ENCODE data around the gene MLIP.

MLIP gene

GRCh38 chr6:54282186-54282585, 170.9 kb downstream of the MLIP start:
- H3K4me3 Mint-ChIP-seq = no peak overlapping the region
- no peaks in the 10 kb centered on the region for H3K27me3 Mint-ChIP-seq (ENCODE audit: low read depth)
- no peaks in the 10 kb centered on the region for H3K4me1 Mint-ChIP-seq (ENCODE audit: low read depth)
- H3K27ac Mint-ChIP-seq = no peak overlapping the region
- H3K36me3 Mint-ChIP-seq (ENCODE audit: low read depth) = no peaks in the 10 kb centered on the region
- peaks cover 5% of the 10 kb centered on the region for H3K9me3 Mint-ChIP-seq

- Mint-ChIP-seq H3K27me3 (ENCODE audit: low read depth) (no peaks in the 10 kb centered on the region), H3K4me1 (ENCODE audit: low read depth) (no peaks in the 10 kb centered on the region), H3K9me3 (no peaks in the 10 kb centered on the region), H3K27ac (no peak overlapping the region), H3K36me3 (ENCODE audit: low read depth) (no peaks in the 10 kb centered on the region), H3K4me3 (no peak overlapping the region)
Observed at GRCh38 chr6:54284161-54284860, 173.1 kb downstream of the MLIP start.

- Mint-ChIP-seq H3K9me3 (no peaks in the 10 kb centered on the region), H3K27me3 (ENCODE audit: low read depth) (no peaks in the 10 kb centered on the region), H3K4me1 (ENCODE audit: low read depth) (no peaks in the 10 kb centered on the region), H3K4me3 (no peak overlapping the region), H3K27ac (no peak overlapping the region), H3K36me3 (ENCODE audit: low read depth) (no peaks in the 10 kb centered on the region)
Observed at GRCh38 chr6:54285595-54285994, 174.4 kb downstream of the MLIP start.

DNA sequence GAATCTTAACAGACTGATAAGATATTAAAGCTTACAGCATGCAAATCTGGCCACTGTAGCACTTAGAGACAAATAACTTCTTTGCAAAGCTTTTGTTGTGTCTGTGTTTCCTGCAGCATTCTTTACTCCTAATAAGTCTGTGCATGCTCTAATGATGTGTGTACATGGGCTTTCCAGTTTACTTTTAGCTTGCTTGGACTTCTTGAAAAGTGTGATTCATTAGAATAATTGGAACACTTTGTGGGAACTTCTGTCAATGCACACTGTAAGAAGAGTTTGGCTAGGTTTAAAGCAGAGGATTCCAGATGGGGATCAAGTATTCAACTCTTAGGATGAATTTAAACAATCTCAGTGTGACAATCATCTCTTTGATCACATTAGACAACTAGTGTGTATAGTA, 174.9 kb downstream of the MLIP start:
- no peaks in the 10 kb centered on the region for H3K27me3 Mint-ChIP-seq (ENCODE audit: low read depth)
- H3K27ac Mint-ChIP-seq = no peak overlapping the region
- H3K4me3 Mint-ChIP-seq = no peak overlapping the region

GRCh38 chr6:54288474-54288873, 177.2 kb downstream of the MLIP start:
- Mint-ChIP-seq H3K36me3 (ENCODE audit: low read depth) (no peaks in the 10 kb centered on the region), H3K27me3 (ENCODE audit: low read depth) (no peaks in the 10 kb centered on the region), H3K4me1 (ENCODE audit: low read depth) (peaks cover 1% of the 10 kb centered on the region), H3K27ac (no peak overlapping the region), H3K4me3 (no peak overlapping the region), H3K9me3 (no peaks in the 10 kb centered on the region)

More for the DNA sequence above, 174.9 kb downstream of the MLIP start:
- H3K9me3 Mint-ChIP-seq = no peaks in the 10 kb centered on the region
- no peaks in the 10 kb centered on the region for H3K36me3 Mint-ChIP-seq (ENCODE audit: low read depth)
- H3K4me1 Mint-ChIP-seq (ENCODE audit: low read depth) = no peaks in the 10 kb centered on the region

DNA sequence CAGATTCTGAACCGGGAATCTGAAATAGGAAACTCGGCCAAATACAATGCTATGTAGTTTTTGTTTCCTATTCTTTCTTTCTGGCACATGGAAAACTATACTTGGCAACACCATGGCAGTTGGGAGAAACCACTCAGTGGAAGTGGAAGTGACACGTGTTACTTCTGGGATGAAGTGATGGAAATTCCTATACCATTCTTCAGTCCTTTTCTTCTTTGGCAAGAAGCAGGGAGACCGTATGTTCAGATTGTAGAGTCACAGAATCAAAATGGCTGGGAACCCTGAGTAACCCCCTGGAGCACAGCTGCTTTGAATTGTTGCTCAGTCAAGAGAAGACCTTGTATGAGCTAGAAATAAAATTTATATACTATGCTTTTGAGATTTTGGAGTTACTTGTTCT, 178.2 kb downstream of the MLIP start:
- Mint-ChIP-seq H3K4me1 (ENCODE audit: low read depth) (peaks cover 1% of the 10 kb centered on the region), H3K27ac (no peak overlapping the region), H3K9me3 (no peaks in the 10 kb centered on the region), H3K4me3 (no peak overlapping the region), H3K27me3 (ENCODE audit: low read depth) (no peaks in the 10 kb centered on the region), H3K36me3 (ENCODE audit: low read depth) (no peaks in the 10 kb centered on the region)

DNA sequence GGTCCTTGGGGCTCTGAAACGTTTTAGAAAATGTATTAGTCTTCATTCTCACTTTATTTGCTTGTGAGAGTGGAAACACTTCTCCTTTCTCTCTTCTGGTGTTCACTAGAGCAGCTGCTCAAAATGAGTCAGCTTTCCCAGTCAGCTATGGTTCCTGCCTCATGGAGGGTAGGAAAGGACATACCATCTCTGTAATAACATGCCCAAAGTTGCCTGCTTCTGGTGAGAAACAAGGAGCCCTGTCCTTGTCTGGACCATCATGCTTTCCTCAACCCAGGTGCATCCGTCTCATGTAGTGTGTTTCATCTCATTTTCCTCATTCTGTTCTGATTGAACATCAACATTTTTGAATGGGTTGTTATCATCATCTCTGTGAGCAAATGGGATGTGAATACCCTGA, 179.9 kb downstream of the MLIP start:
- peaks cover 2% of the 10 kb centered on the region for H3K9me3 Mint-ChIP-seq
- no peaks in the 10 kb centered on the region for H3K36me3 Mint-ChIP-seq (ENCODE audit: low read depth)
- H3K27ac Mint-ChIP-seq = no peak overlapping the region
- H3K4me3 Mint-ChIP-seq = no peak overlapping the region
- H3K4me1 Mint-ChIP-seq (ENCODE audit: low read depth) = peaks cover 1% of the 10 kb centered on the region
- H3K27me3 Mint-ChIP-seq (ENCODE audit: low read depth) = no peaks in the 10 kb centered on the region

- Mint-ChIP-seq H3K4me3 (no peak overlapping the region), H3K27me3 (ENCODE audit: low read depth) (no peaks in the 10 kb centered on the region), H3K4me1 (ENCODE audit: low read depth) (peaks cover 1% of the 10 kb centered on the region), H3K27ac (no peak overlapping the region), H3K9me3 (peaks cover 4% of the 10 kb centered on the region), H3K36me3 (ENCODE audit: low read depth) (no peaks in the 10 kb centered on the region)
Observed at GRCh38 chr6:54291738-54292137, 180.5 kb downstream of the MLIP start.

DNA sequence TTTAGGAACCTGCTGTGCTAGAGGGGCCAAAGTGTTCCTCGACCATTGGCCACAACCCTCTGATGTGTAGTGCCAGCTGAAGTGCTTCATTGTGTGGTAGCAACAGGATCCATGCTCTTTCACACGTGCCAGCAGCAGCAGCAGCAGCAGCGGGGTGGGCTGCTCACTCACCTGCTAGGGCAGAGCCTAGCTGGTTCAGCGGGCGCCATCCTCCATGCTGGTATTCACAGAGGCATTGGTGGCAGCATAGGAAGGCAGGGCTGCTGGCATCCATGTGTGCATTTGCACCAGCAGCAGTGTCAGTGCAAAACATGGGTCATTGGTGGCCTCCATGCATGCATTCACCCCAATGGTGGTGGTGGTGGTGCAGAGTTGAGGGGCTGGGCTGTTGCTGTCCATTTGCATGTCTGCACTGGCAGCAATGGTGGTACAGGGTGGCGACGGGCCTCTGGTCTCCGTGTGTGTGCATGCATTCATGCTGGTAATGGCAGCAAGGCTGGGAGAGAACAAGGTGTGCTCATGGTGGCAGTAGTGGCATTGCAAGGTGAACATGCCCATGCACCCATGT, 183.8 kb downstream of the MLIP start:
- Mint-ChIP-seq H3K27ac (no peak overlapping the region), H3K9me3 (peaks cover 8% of the 10 kb centered on the region), H3K4me1 (ENCODE audit: low read depth) (peaks cover 1% of the 10 kb centered on the region), H3K4me3 (no peak overlapping the region), H3K36me3 (ENCODE audit: low read depth) (no peaks in the 10 kb centered on the region), H3K27me3 (ENCODE audit: low read depth) (no peaks in the 10 kb centered on the region)

- Mint-ChIP-seq H3K9me3 (peaks cover 8% of the 10 kb centered on the region), H3K27ac (no peak overlapping the region), H3K4me1 (ENCODE audit: low read depth) (no peaks in the 10 kb centered on the region), H3K36me3 (ENCODE audit: low read depth) (no peaks in the 10 kb centered on the region), H3K27me3 (ENCODE audit: low read depth) (no peaks in the 10 kb centered on the region), H3K4me3 (no peak overlapping the region)
Observed at GRCh38 chr6:54299542-54300269, 188.5 kb downstream of the MLIP start.

DNA sequence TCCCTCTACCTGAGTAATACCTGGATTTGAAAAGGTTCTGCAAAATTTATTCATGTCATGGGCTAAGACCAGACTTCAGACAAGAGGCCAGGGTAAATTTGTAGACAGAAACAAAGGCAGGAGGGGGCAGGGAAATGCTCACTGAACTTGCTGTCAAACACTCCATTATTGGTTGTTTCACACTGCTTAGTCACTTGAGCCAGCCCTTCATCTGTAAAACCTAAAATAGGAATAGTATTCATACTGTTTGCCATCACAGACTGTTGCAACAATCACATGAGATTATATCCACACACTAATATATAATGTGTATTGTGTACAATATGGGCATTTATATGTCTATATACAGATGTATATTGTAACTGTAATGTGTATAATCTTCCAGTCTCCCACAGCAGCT, 190.5 kb downstream of the MLIP start:
- Mint-ChIP-seq H3K9me3 (peaks cover 4% of the 10 kb centered on the region), H3K27me3 (ENCODE audit: low read depth) (no peaks in the 10 kb centered on the region), H3K36me3 (ENCODE audit: low read depth) (no peaks in the 10 kb centered on the region), H3K4me1 (ENCODE audit: low read depth) (no peaks in the 10 kb centered on the region), H3K4me3 (no peak overlapping the region), H3K27ac (no peak overlapping the region)

- no peak overlapping the region for H3K27ac Mint-ChIP-seq
- H3K36me3 Mint-ChIP-seq (ENCODE audit: low read depth) = no peaks in the 10 kb centered on the region
- no peak overlapping the region for H3K4me3 Mint-ChIP-seq
- H3K27me3 Mint-ChIP-seq (ENCODE audit: low read depth) = no peaks in the 10 kb centered on the region
- H3K9me3 Mint-ChIP-seq = no peaks in the 10 kb centered on the region
- no peaks in the 10 kb centered on the region for H3K4me1 Mint-ChIP-seq (ENCODE audit: low read depth)
Observed at GRCh38 chr6:54307439-54307910, 196.2 kb downstream of the MLIP start.

DNA sequence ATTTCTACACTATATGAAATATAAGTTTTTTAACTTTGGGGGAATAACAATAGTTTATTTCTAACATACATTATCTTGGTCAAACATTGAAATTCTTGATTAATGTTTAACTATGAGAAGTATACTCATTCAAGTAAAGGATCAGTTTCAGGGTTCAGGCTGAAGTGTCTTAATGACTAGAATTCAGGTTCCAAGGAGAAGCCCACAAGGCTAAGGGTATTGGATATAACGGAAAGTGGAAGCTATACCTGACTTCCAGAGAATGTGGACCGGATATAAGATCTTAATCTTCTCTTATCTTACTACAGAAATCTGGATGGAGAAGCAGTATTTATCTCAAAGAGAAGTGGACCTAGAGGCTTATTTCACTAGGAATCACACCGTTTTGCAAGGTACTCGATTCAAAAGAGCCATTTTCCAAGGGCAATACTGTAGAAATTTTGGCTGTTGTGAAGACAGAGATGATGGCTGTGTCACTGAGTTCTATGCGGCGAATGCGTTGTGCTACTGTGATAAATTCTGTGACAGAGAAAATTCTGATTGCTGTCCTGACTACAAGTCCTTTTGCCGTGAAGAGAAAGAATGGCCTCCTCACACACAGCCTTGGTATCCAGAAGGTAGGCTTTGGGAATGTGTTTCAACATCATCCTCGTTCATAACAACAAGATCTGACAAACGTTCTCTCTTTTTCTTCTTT, 197.2 kb downstream of the MLIP start, which contains the start of gene TINAG:
TSS of gene TINAG (plus strand) at position 153 of the 697 bp plus-strand sequence. CDS start at position 263, 110 bp downstream.
- Mint-ChIP-seq H3K4me3 (no peak within 1 kb of the TSS), H3K9me3 (no peaks in the 10 kb centered on the region), H3K27ac (no peak within 1 kb of the TSS)

GRCh38 chr6:54308986-54309315, 197.7 kb downstream of the MLIP start:
- H3K27me3 Mint-ChIP-seq (ENCODE audit: low read depth) = no peaks in the 10 kb centered on the region
- no peak overlapping the region for H3K27ac Mint-ChIP-seq
- H3K4me3 Mint-ChIP-seq = no peak overlapping the region
- no peaks in the 10 kb centered on the region for H3K9me3 Mint-ChIP-seq
- no peaks in the 10 kb centered on the region for H3K4me1 Mint-ChIP-seq (ENCODE audit: low read depth)
- H3K36me3 Mint-ChIP-seq (ENCODE audit: low read depth) = no peaks in the 10 kb centered on the region

More for the DNA sequence above, 197.2 kb downstream of the MLIP start, which contains the start of gene TINAG:
- Mint-ChIP-seq H3K36me3 (ENCODE audit: low read depth) (no peaks in the 10 kb centered on the region), H3K27me3 (ENCODE audit: low read depth) (no peaks in the 10 kb centered on the region), H3K4me1 (ENCODE audit: low read depth) (no peaks in the 10 kb centered on the region)

Data from T-helper 1 cell treated with Interleukin-12 subunit alpha and Interleukin-12 subunit beta and Interleukin-4 antibody, amounts not matched to agents 30 μg/mL and 1 μg/mL, for 36 hours (primary cell).